Endothelial cell of umbilical vein (primary cell): ENCODE measurements around the gene LSM14A. TPM values are rescaled to one million over a fixed set of nuclear protein-coding genes. Genes with fewer than 3 reads are reported as not detected.

Source experiments
- BruUV-seq: library from RNA; stranded (reverse); fragments of 400-500 nt; replicated peaks from 2 replicates; lab custom pipeline; 2021; lab: Mats Ljungman, UMichigan
- CTCF ChIA-PET: fragments of 300-600, 350-600 bp; sonication (Branson Sonifier 250); formaldehyde crosslinking; loops from one replicate; lab custom pipeline; 2021; ENCODE audit warnings: antibody characterized with exemption, inconsistent platforms; lab: Charles Lee
- POLR2A ChIA-PET: fragments of 300-600, 350-600 bp; sonication (Branson Sonifier 250); formaldehyde crosslinking; loops from one replicate; lab custom pipeline; 2021; ENCODE audit warnings: antibody characterized with exemption, inconsistent platforms; lab: Charles Lee
- DNase-seq: peaks from one replicate; pipeline ENCODE4 v3.0.0-alpha.2; 2011; ENCODE audit warnings: low read depth, low spot score
- FAIRE-seq: peaks from 2 replicates; lab custom pipeline; 2011; peaks lifted over from hg19 to GRCh38; lab: Jason Lieb, UNC
- H2AFZ ChIP-seq: 2 replicates; pipeline ENCODE4 v1.6.0; 2012; ENCODE audit warnings: low read depth, low read length, control low read depth, inconsistent platforms
- H3K27ac ChIP-seq: 2 replicates; pipeline ENCODE4 v1.5.1; 2011; ENCODE audit warnings: low read depth, mild to moderate bottlenecking, control low read depth, low read length, moderate library complexity; ENCODE audit not compliant: insufficient read depth
- H3K27me3 ChIP-seq, 2 experiments: 2 replicates each; pipeline versions ENCODE4 v1.6.0 to v1.6.1; 2011; ENCODE audit warnings: low read length in 2 of 2, mixed read lengths in 1 of 2; ENCODE audit not compliant: control insufficient read depth in 2 of 2, insufficient read depth in 2 of 2
- H3K36me3 ChIP-seq, 2 experiments: 2 replicates in 1 of 2; 3 replicates in 1 of 2; pipeline ENCODE4 v1.5.1; 2011; ENCODE audit warnings: low read length in 2 of 2, mild to moderate bottlenecking in 1 of 2, moderate library complexity in 1 of 2; ENCODE audit not compliant: control insufficient read depth in 2 of 2, insufficient read depth in 2 of 2; ENCODE audit errors: extremely low read depth in 1 of 2
- H3K4me1 ChIP-seq: 3 replicates; pipeline ENCODE4 v1.5.1; 2011; ENCODE audit warnings: mild to moderate bottlenecking, low read length; ENCODE audit not compliant: control insufficient read depth, insufficient read depth; ENCODE audit errors: extremely low read depth
- H3K4me2 ChIP-seq: 2 replicates; pipeline ENCODE4 v1.6.1; 2011; ENCODE audit warnings: low read length, control low read depth, mixed read lengths; ENCODE audit not compliant: insufficient read depth
- H3K4me3 ChIP-seq, 3 experiments: fragments of 200-600 bp in 1 of 3; sonication (generic), shearing (Covaris generic) in 1 of 3; replicated peaks in 1 of 3; 2 replicates each; pipeline ENCODE4 v1.5.1; 2011 to 2016; ENCODE audit warnings: control low read depth in 3 of 3, low read length in 3 of 3, mild to moderate bottlenecking in 2 of 3, inconsistent platforms in 1 of 3, low read depth in 1 of 3, moderate library complexity in 1 of 3; ENCODE audit not compliant: insufficient read depth in 1 of 3
- H3K79me2 ChIP-seq: 2 replicates; pipeline ENCODE4 v1.6.0; 2012; ENCODE audit warnings: low read length, inconsistent platforms; ENCODE audit not compliant: control insufficient read depth, insufficient read depth
- H3K9ac ChIP-seq: replicated peaks from 2 replicates; pipeline ENCODE3; 2011; ENCODE audit warnings: low read length, control low read depth; ENCODE audit not compliant: insufficient read depth; ENCODE audit errors: extremely low read depth
- H3K9me1 ChIP-seq: replicated peaks from 3 replicates; pipeline ENCODE4 v1.6.0; 2011; ENCODE audit warnings: mild to moderate bottlenecking, low read length; ENCODE audit not compliant: control insufficient read depth, insufficient read depth; ENCODE audit errors: extremely low read depth
- H3K9me3 ChIP-seq: replicated peaks from 2 replicates; pipeline ENCODE4 v1.5.1; 2012; ENCODE audit warnings: low read length, inconsistent platforms; ENCODE audit not compliant: control insufficient read depth, insufficient read depth
- H4K20me1 ChIP-seq: replicated peaks from 2 replicates; pipeline ENCODE3; 2011; ENCODE audit warnings: mild to moderate bottlenecking, low read length; ENCODE audit not compliant: control insufficient read depth, insufficient read depth; ENCODE audit errors: extremely low read depth
- CTCF ChIP-seq, 2 donors: IDR thresholded peaks; 1 replicate in 1 of 2; 2 replicates in 1 of 2; pipeline ENCODE4 v1.5.1; 2011; ENCODE audit warnings: low read length in 2 of 2, mild to moderate bottlenecking in 2 of 2, moderate library complexity in 2 of 2, control low read depth in 1 of 2, inconsistent platforms in 1 of 2, low read depth in 1 of 2; ENCODE audit not compliant: insufficient read depth in 1 of 2; ENCODE audit errors: extremely low read depth in 1 of 2
- EZH2 ChIP-seq: IDR thresholded peaks from 2 replicates; pipeline ENCODE4 v1.6.1; 2012; ENCODE audit warnings: borderline replicate concordance, low read depth, mild to moderate bottlenecking, moderate library complexity, low read length, inconsistent platforms; ENCODE audit not compliant: severe bottlenecking
- FOS ChIP-seq: IDR thresholded peaks from 2 replicates; pipeline ENCODE4 v1.6.1; 2011; ENCODE audit warnings: mild to moderate bottlenecking, low read length, moderate library complexity, borderline replicate concordance; ENCODE audit not compliant: insufficient read depth
- GATA2 ChIP-seq: IDR thresholded peaks from 2 replicates; pipeline ENCODE4 v1.7.0; 2011; ENCODE audit warnings: low read depth, mild to moderate bottlenecking, moderate library complexity, mixed read lengths, low read length; ENCODE audit not compliant: insufficient read length, insufficient read depth
- JUN ChIP-seq: IDR thresholded peaks from 2 replicates; pipeline ENCODE4 v1.6.1; 2011; ENCODE audit warnings: borderline replicate concordance, low read depth; ENCODE audit not compliant: insufficient read length, insufficient read depth
- MAX ChIP-seq: IDR thresholded peaks from 2 replicates; pipeline ENCODE4 v1.6.1; 2011; ENCODE audit not compliant: insufficient read depth, insufficient read length
- MYC ChIP-seq: IDR thresholded peaks from one replicate; pipeline ENCODE4 v1.6.1; 2011; ENCODE audit warnings: mild to moderate bottlenecking, low read depth, low read length
- POLR2A ChIP-seq: IDR thresholded peaks from 2 replicates; pipeline ENCODE4 v1.6.1; 2012; ENCODE audit warnings: low read depth, mild to moderate bottlenecking, control low read depth, low read length
- POLR2AphosphoS5 ChIP-seq: IDR thresholded peaks from 2 replicates; pipeline ENCODE4 v1.6.1; 2012; ENCODE audit warnings: low read depth, mild to moderate bottlenecking, control low read depth, low read length, moderate library complexity; ENCODE audit not compliant: insufficient read depth
- dilution Hi-C: fragments of 300-500 bp; cut with MboI; formaldehyde crosslinking; loops from one replicate; pipeline ENCODE4 v1.15.0; 2019; ENCODE audit warnings: low sequenced_read_pairs; ENCODE audit not compliant: extremely low pct_ligation_motif_present
- intact Hi-C: fragments of 100-400 bp; cut with micrococcal nuclease; formaldehyde crosslinking; loops from one replicate; pipeline ENCODE4 v1.10.0; 2022
- polyA plus RNA-seq, 4 experiments: library from polyadenylated mRNA; depleted of rRNA in 3 of 4; stranded (reverse) in 3 of 4; unstranded in 1 of 4; fragments of >200 nt; gene quantifications; 2 replicates each; pipeline versions ENCODE4 v1.2.1 to v1.2.3, GENCODE V29; 2011 to 2012; ENCODE audit warnings: missing spikeins in 1 of 4
- total RNA-seq: library from RNA; stranded (reverse); gene quantifications from 2 replicates; pipeline ENCODE4 v1.2.3, GENCODE V29; 2021

The LSM14A gene
- total and polyA plus RNA-seq, 2 donors (not counting 3 experiments of a cell fraction or from before 2014, with no cell fraction given), result 96.7 to 122 TPM

DNA sequence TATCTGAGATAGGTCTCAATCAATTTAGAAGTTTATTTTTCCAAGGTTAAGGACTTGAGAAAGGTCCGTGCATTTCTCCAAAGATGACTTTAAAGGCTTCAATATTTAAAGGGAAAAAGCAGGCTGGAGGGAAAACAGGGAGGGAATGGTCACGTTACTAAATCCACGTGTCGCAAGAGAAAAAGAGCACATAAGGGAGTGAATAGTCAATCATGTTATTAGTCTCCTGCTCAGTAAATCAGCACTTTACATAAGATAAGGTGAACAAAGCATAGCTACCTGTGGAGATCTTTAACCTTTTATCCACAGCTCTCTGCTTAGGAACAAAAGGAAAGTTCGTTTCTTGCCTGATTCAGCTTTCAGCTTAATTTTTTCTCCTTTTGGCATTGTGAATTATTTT lies 31.3 kb upstream of the LSM14A start:
- no peaks in the 10 kb centered on the region for H3K27me3 ChIP-seq
- FAIRE-seq (no peak), DNase-seq (no peak)
- H3K4me1 ChIP-seq, result no peaks in the 10 kb centered on the region
- no peak overlapping the region for H3K27ac ChIP-seq
- TF ChIP-seq FOS, result no peak
- TF ChIP-seq GATA2, result no peak
- TF ChIP-seq MAX, result no peak
- no peak for TF ChIP-seq EZH2
- TF ChIP-seq MYC, result no peak
- TF ChIP-seq CTCF (IDR thresholded peaks at IDR 0.05; ENCODE audit: extremely low read depth in 1 of 2, insufficient read depth in 1 of 2, low read depth in 1 of 2, low read length in 2 of 2), result no peak
- no peak for TF ChIP-seq POLR2AphosphoS5
- no peak for TF ChIP-seq JUN
- no peak for TF ChIP-seq POLR2A
- no peaks in the 10 kb centered on the region for H3K9me1 ChIP-seq
- no peaks in the 10 kb centered on the region for H3K79me2 ChIP-seq
- intact Hi-C loops, result no loop called here
- H3K4me3 ChIP-seq, result no peak overlapping the region
- dilution Hi-C loops, result no loop called here
- H3K36me3 ChIP-seq, result no peaks in the 10 kb centered on the region
- no peaks in the 10 kb centered on the region for H4K20me1 ChIP-seq
- no peak overlapping the region for H3K4me2 ChIP-seq
- no peak overlapping the region for H2AFZ ChIP-seq
- ChIA-PET POLR2A (no interaction called here), CTCF (interaction anchor here (1.5 to 2.2 kb wide), 2 partner anchors 45 to 363 kb away, joined by 4 to 8 read pairs; no protein-coding TSS in a partner anchor)
- BruUV-seq, result no TSS peak
- no peaks in the 10 kb centered on the region for H3K9me3 ChIP-seq
- no peak overlapping the region for H3K9ac ChIP-seq
